HEK293 (cell line): ENCODE data around the gene CACNA1G.

Experiments used
- CTCF ChIA-PET: fragments of 350-600 bp; formaldehyde crosslinking; extraction: SDS; loops from one replicate; lab custom pipeline; 2021; ENCODE audit warnings: antibody characterized with exemption; lab: Yijun Ruan, JAX
- POLR2A ChIA-PET: fragments of 300-600 bp; formaldehyde crosslinking; extraction: SDS; loops from one replicate; lab custom pipeline; 2020; ENCODE audit warnings: antibody characterized with exemption, inconsistent platforms; lab: Yijun Ruan, JAX
- H3K27ac ChIP-seq: fragments of 200-500 bp; sonication (Bioruptor generic); 2 replicates; pipeline ENCODE4 v1.5.1; 2014; ENCODE audit warnings: low read depth, low read length, control low read depth, inconsistent platforms; ENCODE audit errors: extremely low read depth
- H3K36me3 ChIP-seq, 2 experiments: fragments of 200-500 bp in 1 of 2; sonication (Bioruptor generic) in 1 of 2; 1 replicate in 1 of 2; 2 replicates in 1 of 2; pipeline ENCODE4 v1.5.1; 2014 to 2017; ENCODE audit warnings: inconsistent platforms in 2 of 2, low read length in 2 of 2; ENCODE audit not compliant: control insufficient read depth in 2 of 2, insufficient read depth in 1 of 2
- H3K4me1 ChIP-seq: fragments of 200-500 bp; sonication (Bioruptor generic); 2 replicates; pipeline ENCODE4 v1.5.1; 2014; ENCODE audit warnings: mild to moderate bottlenecking, low read length, inconsistent platforms; ENCODE audit not compliant: control insufficient read depth, insufficient read depth
- H3K4me3 ChIP-seq: 2 replicates; pipeline ENCODE4 v1.5.1; 2011; ENCODE audit warnings: low read depth, mild to moderate bottlenecking, control low read depth, low read length, moderate library complexity
- H3K9me3 ChIP-seq: fragments of 200-500 bp; sonication (Bioruptor generic); 2 replicates; pipeline ENCODE4 v1.5.1; 2014; ENCODE audit warnings: low read depth, low read length, inconsistent platforms; ENCODE audit not compliant: control insufficient read depth, insufficient read depth
- BCL11A ChIP-seq: fragments of 450-650 bp; formaldehyde crosslinking; IDR thresholded peaks from 2 replicates; pipeline ENCODE4 v1.5.1; 2016; ENCODE audit warnings: low read depth, missing biosample characterization, missing genetic modification characterization
- BCL11B ChIP-seq: fragments of 450-650 bp; formaldehyde crosslinking; IDR thresholded peaks from 2 replicates; pipeline ENCODE4 v1.5.1; 2016; ENCODE audit warnings: low read depth, missing biosample characterization, missing genetic modification characterization
- RBAK ChIP-seq: fragments of 450-650 bp; formaldehyde crosslinking; IDR thresholded peaks from 2 replicates; pipeline ENCODE4 v1.5.1; 2016; ENCODE audit warnings: missing biosample characterization, missing genetic modification characterization
- SALL2 ChIP-seq: fragments of 450-650 bp; formaldehyde crosslinking; IDR thresholded peaks from 2 replicates; pipeline ENCODE4 v1.5.0; 2017; ENCODE audit warnings: missing biosample characterization, mild to moderate bottlenecking, missing genetic modification characterization, borderline replicate concordance
- SP3 ChIP-seq: fragments of 450-650 bp; formaldehyde crosslinking; IDR thresholded peaks from 2 replicates; pipeline ENCODE4 v1.5.1; 2016; ENCODE audit warnings: missing biosample characterization, missing genetic modification characterization
- TRIM28 ChIP-seq: IDR thresholded peaks from 2 replicates; pipeline ENCODE4 v1.6.1; 2011; ENCODE audit warnings: low read length, control low read depth, borderline replicate concordance
- ZBTB8A ChIP-seq: fragments of 450-650 bp; formaldehyde crosslinking; IDR thresholded peaks from 2 replicates; pipeline ENCODE4 v1.5.1; 2016; ENCODE audit warnings: missing biosample characterization, missing genetic modification characterization
- ZFP3 ChIP-seq: fragments of 450-650 bp; formaldehyde crosslinking; IDR thresholded peaks from 2 replicates; pipeline ENCODE4 v1.5.1; 2016; ENCODE audit warnings: low read depth, missing biosample characterization, missing genetic modification characterization
- ZNF148 ChIP-seq: fragments of 450-650 bp; formaldehyde crosslinking; IDR thresholded peaks from 2 replicates; pipeline ENCODE4 v1.5.0; 2017; ENCODE audit warnings: missing biosample characterization, missing genetic modification characterization, borderline replicate concordance
- ZNF157 ChIP-seq: fragments of 450-650 bp; formaldehyde crosslinking; IDR thresholded peaks from 2 replicates; pipeline ENCODE4 v1.5.1; 2016; ENCODE audit warnings: missing biosample characterization, missing genetic modification characterization
- ZNF302 ChIP-seq: fragments of 450-650 bp; formaldehyde crosslinking; IDR thresholded peaks from 2 replicates; pipeline ENCODE4 v1.5.1; 2016; ENCODE audit warnings: missing biosample characterization, missing genetic modification characterization, low read depth
- ZNF324 ChIP-seq: fragments of 450-650 bp; formaldehyde crosslinking; IDR thresholded peaks from 2 replicates; pipeline ENCODE4 v1.5.1; 2016; ENCODE audit warnings: missing biosample characterization, missing genetic modification characterization
- ZNF555 ChIP-seq: fragments of 450-650 bp; formaldehyde crosslinking; conservative IDR thresholded peaks from 2 replicates; pipeline ENCODE4 v1.5.1; 2017; ENCODE audit warnings: missing biosample characterization, mild to moderate bottlenecking, missing genetic modification characterization, inconsistent platforms
- ZNF571 ChIP-seq: fragments of 450-650 bp; formaldehyde crosslinking; IDR thresholded peaks from 2 replicates; pipeline ENCODE4 v1.5.0; 2017; ENCODE audit warnings: missing biosample characterization, missing genetic modification characterization
- ZNF701 ChIP-seq: fragments of 450-650 bp; formaldehyde crosslinking; IDR thresholded peaks from 2 replicates; pipeline ENCODE4 v1.5.1; 2016; ENCODE audit warnings: missing biosample characterization, missing genetic modification characterization
- ZSCAN16 ChIP-seq: fragments of 450-650 bp; formaldehyde crosslinking; IDR thresholded peaks from 2 replicates; pipeline ENCODE4 v1.5.1; 2016; ENCODE audit warnings: missing biosample characterization, missing genetic modification characterization
- TF ChIP-seq, protein P1 (sequence below): fragments of 450-650 bp; formaldehyde crosslinking; IDR thresholded peaks from 2 replicates; pipeline ENCODE4 v1.5.1; 2016; ENCODE audit warnings: missing biosample characterization, missing genetic modification characterization
- TF ChIP-seq, protein P2 (sequence below): fragments of 450-650 bp; formaldehyde crosslinking; IDR thresholded peaks from 2 replicates; pipeline ENCODE4 v1.5.1; 2016; ENCODE audit warnings: missing biosample characterization, missing genetic modification characterization
- TF ChIP-seq, protein P3 (sequence below): fragments of 450-650 bp; formaldehyde crosslinking; IDR thresholded peaks from 2 replicates; pipeline ENCODE4 v1.5.1; 2016; ENCODE audit warnings: missing biosample characterization, missing genetic modification characterization
- TF ChIP-seq, protein P4 (sequence below): fragments of 450-650 bp; formaldehyde crosslinking; IDR thresholded peaks from 2 replicates; pipeline ENCODE4 v1.5.1; 2016; ENCODE audit warnings: missing biosample characterization, missing genetic modification characterization, low read depth

The CACNA1G gene

DNA sequence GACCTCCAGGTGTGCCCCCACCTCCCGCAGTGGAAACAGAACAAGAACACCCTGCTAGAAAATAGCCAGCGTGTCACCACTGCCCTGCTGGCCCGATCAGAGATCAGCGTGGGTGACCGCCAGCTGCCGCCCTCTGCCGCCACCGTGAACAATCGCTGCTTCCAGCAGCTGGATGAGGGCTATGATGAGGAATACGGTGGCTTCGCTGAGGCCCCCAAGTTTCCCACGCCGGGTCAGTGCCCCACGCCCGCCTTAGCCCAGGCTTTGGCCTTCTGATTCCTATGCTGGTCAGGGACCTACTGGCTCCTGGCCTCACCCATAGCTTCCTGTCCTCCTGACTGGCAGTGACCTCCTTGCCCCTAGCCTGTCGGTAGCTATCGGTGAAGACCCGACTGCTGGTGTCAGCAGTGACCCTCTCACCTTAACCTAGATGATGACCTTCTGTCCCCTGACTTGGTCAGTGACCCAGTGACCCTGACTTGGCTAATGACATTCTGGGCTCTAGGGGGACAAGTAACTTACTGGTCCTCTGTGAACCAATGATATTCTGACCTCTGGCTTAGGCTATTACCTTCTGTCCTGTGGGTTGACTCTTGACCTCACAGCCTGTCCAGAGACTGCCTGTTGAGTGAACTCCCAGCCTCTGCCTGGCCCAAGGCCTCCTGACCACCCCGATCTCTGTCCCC, 11.1 kb upstream of the CACNA1G start:
- Histone ChIP-seq H3K27ac (no peak overlapping the region), H3K4me1 (peaks cover 8% of the 10 kb centered on the region), H3K9me3 (no peaks in the 10 kb centered on the region), H3K36me3 (peaks cover 0 to 21% of the 10 kb centered on the region in 2 experiments; a peak in 2 of 3 replicates), H3K4me3 (no peak overlapping the region)
- ChIA-PET POLR2A (interaction anchor here (0.5 to 2.5 kb wide), 4 partner anchors 11 to 209 kb away, joined by 3 to 13 read pairs (median 4); partner anchors contain the start of gene CACNA1G), CTCF (interaction anchor here (0.6 to 7.4 kb wide), 17 partner anchors 9 to 293 kb away, joined by 3 to 231 read pairs (median 9); partner anchors contain the start of gene CACNA1G)
- peak; percentile 64; the same call in 1 of the 2 replicates for TF ChIP-seq BCL11B
- no peak for TF ChIP-seq ZNF571 (tag by site-specific recombination)
- peak; percentile 86 for TF ChIP-seq BCL11A (tag by site-specific recombination)
- TF ChIP-seq ZSCAN16 (tag by site-specific recombination): no peak
- TF ChIP-seq ZNF555 (tag by site-specific recombination): no peak
- TF ChIP-seq ZNF701 (tag by site-specific recombination): no peak

GRCh38 chr17:50549969-50550368, 10.5 kb upstream of the CACNA1G start:
- POLR2A ChIA-PET: interaction anchor here (0.5 to 2.5 kb wide), 5 partner anchors 8 to 209 kb away, joined by 3 to 13 read pairs (median 4); partner anchors contain the start of gene CACNA1G
- Histone ChIP-seq H3K36me3 (peaks cover 0 to 24% of the 10 kb centered on the region in 2 experiments; a peak in 2 of 3 replicates), H3K4me3 (no peak overlapping the region), H3K27ac (no peak overlapping the region), H3K4me1 (peaks cover 8% of the 10 kb centered on the region), H3K9me3 (no peaks in the 10 kb centered on the region)
- TF ChIP-seq ZFP3 (tag by site-specific recombination) (no peak), ZNF148 (tag by site-specific recombination) (no peak), ZBTB8A (tag by site-specific recombination) (no peak), TRIM28 (no peak), SALL2 (tag by site-specific recombination) (no peak), SP3 (no peak), RBAK (no peak), ZNF157 (tag by site-specific recombination) (no peak), ZNF302 (no peak), ZNF324 (no peak)
- TF ChIP-seq, protein P1, sequence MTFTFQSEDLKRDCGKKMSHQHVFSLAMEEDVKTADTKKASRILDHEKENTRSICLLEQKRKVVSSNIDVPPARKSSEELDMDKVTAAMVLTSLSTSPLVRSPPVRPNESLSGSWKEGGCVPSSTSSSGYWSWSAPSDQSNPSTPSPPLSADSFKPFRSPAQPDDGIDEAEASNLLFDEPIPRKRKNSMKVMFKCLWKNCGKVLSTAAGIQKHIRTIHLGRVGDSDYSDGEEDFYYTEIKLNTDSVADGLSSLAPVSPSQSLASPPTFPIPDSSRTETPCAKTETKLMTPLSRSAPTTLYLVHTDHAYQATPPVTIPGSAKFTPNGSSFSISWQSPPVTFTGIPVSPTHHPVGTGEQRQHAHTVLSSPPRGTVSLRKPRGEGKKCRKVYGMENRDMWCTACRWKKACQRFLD: no peak
- TF ChIP-seq, protein P2, sequence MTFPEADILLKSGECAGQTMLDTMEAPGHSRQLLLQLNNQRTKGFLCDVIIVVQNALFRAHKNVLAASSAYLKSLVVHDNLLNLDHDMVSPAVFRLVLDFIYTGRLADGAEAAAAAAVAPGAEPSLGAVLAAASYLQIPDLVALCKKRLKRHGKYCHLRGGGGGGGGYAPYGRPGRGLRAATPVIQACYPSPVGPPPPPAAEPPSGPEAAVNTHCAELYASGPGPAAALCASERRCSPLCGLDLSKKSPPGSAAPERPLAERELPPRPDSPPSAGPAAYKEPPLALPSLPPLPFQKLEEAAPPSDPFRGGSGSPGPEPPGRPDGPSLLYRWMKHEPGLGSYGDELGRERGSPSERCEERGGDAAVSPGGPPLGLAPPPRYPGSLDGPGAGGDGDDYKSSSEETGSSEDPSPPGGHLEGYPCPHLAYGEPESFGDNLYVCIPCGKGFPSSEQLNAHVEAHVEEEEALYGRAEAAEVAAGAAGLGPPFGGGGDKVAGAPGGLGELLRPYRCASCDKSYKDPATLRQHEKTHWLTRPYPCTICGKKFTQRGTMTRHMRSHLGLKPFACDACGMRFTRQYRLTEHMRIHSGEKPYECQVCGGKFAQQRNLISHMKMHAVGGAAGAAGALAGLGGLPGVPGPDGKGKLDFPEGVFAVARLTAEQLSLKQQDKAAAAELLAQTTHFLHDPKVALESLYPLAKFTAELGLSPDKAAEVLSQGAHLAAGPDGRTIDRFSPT: no peak
- TF ChIP-seq, protein P3, sequence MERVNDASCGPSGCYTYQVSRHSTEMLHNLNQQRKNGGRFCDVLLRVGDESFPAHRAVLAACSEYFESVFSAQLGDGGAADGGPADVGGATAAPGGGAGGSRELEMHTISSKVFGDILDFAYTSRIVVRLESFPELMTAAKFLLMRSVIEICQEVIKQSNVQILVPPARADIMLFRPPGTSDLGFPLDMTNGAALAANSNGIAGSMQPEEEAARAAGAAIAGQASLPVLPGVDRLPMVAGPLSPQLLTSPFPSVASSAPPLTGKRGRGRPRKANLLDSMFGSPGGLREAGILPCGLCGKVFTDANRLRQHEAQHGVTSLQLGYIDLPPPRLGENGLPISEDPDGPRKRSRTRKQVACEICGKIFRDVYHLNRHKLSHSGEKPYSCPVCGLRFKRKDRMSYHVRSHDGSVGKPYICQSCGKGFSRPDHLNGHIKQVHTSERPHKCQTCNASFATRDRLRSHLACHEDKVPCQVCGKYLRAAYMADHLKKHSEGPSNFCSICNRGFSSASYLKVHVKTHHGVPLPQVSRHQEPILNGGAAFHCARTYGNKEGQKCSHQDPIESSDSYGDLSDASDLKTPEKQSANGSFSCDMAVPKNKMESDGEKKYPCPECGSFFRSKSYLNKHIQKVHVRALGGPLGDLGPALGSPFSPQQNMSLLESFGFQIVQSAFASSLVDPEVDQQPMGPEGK (tag by site-specific recombination): no peak
- TF ChIP-seq, protein P4, sequence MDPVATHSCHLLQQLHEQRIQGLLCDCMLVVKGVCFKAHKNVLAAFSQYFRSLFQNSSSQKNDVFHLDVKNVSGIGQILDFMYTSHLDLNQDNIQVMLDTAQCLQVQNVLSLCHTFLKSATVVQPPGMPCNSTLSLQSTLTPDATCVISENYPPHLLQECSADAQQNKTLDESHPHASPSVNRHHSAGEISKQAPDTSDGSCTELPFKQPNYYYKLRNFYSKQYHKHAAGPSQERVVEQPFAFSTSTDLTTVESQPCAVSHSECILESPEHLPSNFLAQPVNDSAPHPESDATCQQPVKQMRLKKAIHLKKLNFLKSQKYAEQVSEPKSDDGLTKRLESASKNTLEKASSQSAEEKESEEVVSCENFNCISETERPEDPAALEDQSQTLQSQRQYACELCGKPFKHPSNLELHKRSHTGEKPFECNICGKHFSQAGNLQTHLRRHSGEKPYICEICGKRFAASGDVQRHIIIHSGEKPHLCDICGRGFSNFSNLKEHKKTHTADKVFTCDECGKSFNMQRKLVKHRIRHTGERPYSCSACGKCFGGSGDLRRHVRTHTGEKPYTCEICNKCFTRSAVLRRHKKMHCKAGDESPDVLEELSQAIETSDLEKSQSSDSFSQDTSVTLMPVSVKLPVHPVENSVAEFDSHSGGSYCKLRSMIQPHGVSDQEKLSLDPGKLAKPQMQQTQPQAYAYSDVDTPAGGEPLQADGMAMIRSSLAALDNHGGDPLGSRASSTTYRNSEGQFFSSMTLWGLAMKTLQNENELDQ: no peak
- CTCF ChIA-PET: interaction anchor here (0.6 to 7.4 kb wide), 28 partner anchors 8 to 292 kb away, joined by 3 to 231 read pairs (median 6); partner anchors contain the start of gene CACNA1G
